Endothelial cell of umbilical vein (primary cell): ENCODE results near the gene DGCR2. TPM values are rescaled to one million over a fixed set of nuclear protein-coding genes. Genes with fewer than 3 reads are reported as not detected.
"Not testable (repeated sequence)": the region's sequence is repeated elsewhere in the genome, so short reads cannot be mapped to it uniquely, and the experiment has no call there.

Experiments
- BruUV-seq: library from RNA; stranded (reverse); fragments of 400-500 nt; replicated peaks from 2 replicates; lab custom pipeline; 2021; lab: Mats Ljungman, UMichigan
- CTCF ChIA-PET: fragments of 300-600, 350-600 bp; sonication (Branson Sonifier 250); formaldehyde crosslinking; loops from one replicate; lab custom pipeline; 2021; ENCODE audit warnings: antibody characterized with exemption, inconsistent platforms; lab: Charles Lee
- POLR2A ChIA-PET: fragments of 300-600, 350-600 bp; sonication (Branson Sonifier 250); formaldehyde crosslinking; loops from one replicate; lab custom pipeline; 2021; ENCODE audit warnings: antibody characterized with exemption, inconsistent platforms; lab: Charles Lee
- DNase-seq: peaks from one replicate; pipeline ENCODE4 v3.0.0-alpha.2; 2011; ENCODE audit warnings: low read depth, low spot score
- FAIRE-seq: peaks from 2 replicates; lab custom pipeline; 2011; peaks lifted over from hg19 to GRCh38; lab: Jason Lieb, UNC
- H2AFZ ChIP-seq: 2 replicates; pipeline ENCODE4 v1.6.0; 2012; ENCODE audit warnings: low read depth, low read length, control low read depth, inconsistent platforms
- H3K27ac ChIP-seq: 2 replicates; pipeline ENCODE4 v1.5.1; 2011; ENCODE audit warnings: low read depth, mild to moderate bottlenecking, control low read depth, low read length, moderate library complexity; ENCODE audit not compliant: insufficient read depth
- H3K27me3 ChIP-seq, 2 experiments: 2 replicates each; pipeline versions ENCODE4 v1.6.0 to v1.6.1; 2011; ENCODE audit warnings: low read length in 2 of 2, mixed read lengths in 1 of 2; ENCODE audit not compliant: control insufficient read depth in 2 of 2, insufficient read depth in 2 of 2
- H3K36me3 ChIP-seq, 2 experiments: 2 replicates in 1 of 2; 3 replicates in 1 of 2; pipeline ENCODE4 v1.5.1; 2011; ENCODE audit warnings: low read length in 2 of 2, mild to moderate bottlenecking in 1 of 2, moderate library complexity in 1 of 2; ENCODE audit not compliant: control insufficient read depth in 2 of 2, insufficient read depth in 2 of 2; ENCODE audit errors: extremely low read depth in 1 of 2
- H3K4me1 ChIP-seq: 3 replicates; pipeline ENCODE4 v1.5.1; 2011; ENCODE audit warnings: mild to moderate bottlenecking, low read length; ENCODE audit not compliant: control insufficient read depth, insufficient read depth; ENCODE audit errors: extremely low read depth
- H3K4me2 ChIP-seq: 2 replicates; pipeline ENCODE4 v1.6.1; 2011; ENCODE audit warnings: low read length, control low read depth, mixed read lengths; ENCODE audit not compliant: insufficient read depth
- H3K4me3 ChIP-seq, 3 experiments: fragments of 200-600 bp in 1 of 3; sonication (generic), shearing (Covaris generic) in 1 of 3; replicated peaks in 1 of 3; 2 replicates each; pipeline ENCODE4 v1.5.1; 2011 to 2016; ENCODE audit warnings: control low read depth in 3 of 3, low read length in 3 of 3, mild to moderate bottlenecking in 2 of 3, inconsistent platforms in 1 of 3, low read depth in 1 of 3, moderate library complexity in 1 of 3; ENCODE audit not compliant: insufficient read depth in 1 of 3
- H3K79me2 ChIP-seq: 2 replicates; pipeline ENCODE4 v1.6.0; 2012; ENCODE audit warnings: low read length, inconsistent platforms; ENCODE audit not compliant: control insufficient read depth, insufficient read depth
- H3K9ac ChIP-seq: replicated peaks from 2 replicates; pipeline ENCODE3; 2011; ENCODE audit warnings: low read length, control low read depth; ENCODE audit not compliant: insufficient read depth; ENCODE audit errors: extremely low read depth
- H3K9me1 ChIP-seq: replicated peaks from 3 replicates; pipeline ENCODE4 v1.6.0; 2011; ENCODE audit warnings: mild to moderate bottlenecking, low read length; ENCODE audit not compliant: control insufficient read depth, insufficient read depth; ENCODE audit errors: extremely low read depth
- H3K9me3 ChIP-seq: replicated peaks from 2 replicates; pipeline ENCODE4 v1.5.1; 2012; ENCODE audit warnings: low read length, inconsistent platforms; ENCODE audit not compliant: control insufficient read depth, insufficient read depth
- H4K20me1 ChIP-seq: replicated peaks from 2 replicates; pipeline ENCODE3; 2011; ENCODE audit warnings: mild to moderate bottlenecking, low read length; ENCODE audit not compliant: control insufficient read depth, insufficient read depth; ENCODE audit errors: extremely low read depth
- CTCF ChIP-seq, 2 donors: IDR thresholded peaks; 1 replicate in 1 of 2; 2 replicates in 1 of 2; pipeline ENCODE4 v1.5.1; 2011; ENCODE audit warnings: low read length in 2 of 2, mild to moderate bottlenecking in 2 of 2, moderate library complexity in 2 of 2, control low read depth in 1 of 2, inconsistent platforms in 1 of 2, low read depth in 1 of 2; ENCODE audit not compliant: insufficient read depth in 1 of 2; ENCODE audit errors: extremely low read depth in 1 of 2
- EZH2 ChIP-seq: IDR thresholded peaks from 2 replicates; pipeline ENCODE4 v1.6.1; 2012; ENCODE audit warnings: borderline replicate concordance, low read depth, mild to moderate bottlenecking, moderate library complexity, low read length, inconsistent platforms; ENCODE audit not compliant: severe bottlenecking
- FOS ChIP-seq: IDR thresholded peaks from 2 replicates; pipeline ENCODE4 v1.6.1; 2011; ENCODE audit warnings: mild to moderate bottlenecking, low read length, moderate library complexity, borderline replicate concordance; ENCODE audit not compliant: insufficient read depth
- GATA2 ChIP-seq: IDR thresholded peaks from 2 replicates; pipeline ENCODE4 v1.7.0; 2011; ENCODE audit warnings: low read depth, mild to moderate bottlenecking, moderate library complexity, mixed read lengths, low read length; ENCODE audit not compliant: insufficient read length, insufficient read depth
- JUN ChIP-seq: IDR thresholded peaks from 2 replicates; pipeline ENCODE4 v1.6.1; 2011; ENCODE audit warnings: borderline replicate concordance, low read depth; ENCODE audit not compliant: insufficient read length, insufficient read depth
- MAX ChIP-seq: IDR thresholded peaks from 2 replicates; pipeline ENCODE4 v1.6.1; 2011; ENCODE audit not compliant: insufficient read depth, insufficient read length
- MYC ChIP-seq: IDR thresholded peaks from one replicate; pipeline ENCODE4 v1.6.1; 2011; ENCODE audit warnings: mild to moderate bottlenecking, low read depth, low read length
- POLR2A ChIP-seq: IDR thresholded peaks from 2 replicates; pipeline ENCODE4 v1.6.1; 2012; ENCODE audit warnings: low read depth, mild to moderate bottlenecking, control low read depth, low read length
- POLR2AphosphoS5 ChIP-seq: IDR thresholded peaks from 2 replicates; pipeline ENCODE4 v1.6.1; 2012; ENCODE audit warnings: low read depth, mild to moderate bottlenecking, control low read depth, low read length, moderate library complexity; ENCODE audit not compliant: insufficient read depth
- dilution Hi-C: fragments of 300-500 bp; cut with MboI; formaldehyde crosslinking; loops from one replicate; pipeline ENCODE4 v1.15.0; 2019; ENCODE audit warnings: low sequenced_read_pairs; ENCODE audit not compliant: extremely low pct_ligation_motif_present
- intact Hi-C: fragments of 100-400 bp; cut with micrococcal nuclease; formaldehyde crosslinking; loops from one replicate; pipeline ENCODE4 v1.10.0; 2022
- polyA plus RNA-seq, 4 experiments: library from polyadenylated mRNA; depleted of rRNA in 3 of 4; stranded (reverse) in 3 of 4; unstranded in 1 of 4; fragments of >200 nt; gene quantifications; 2 replicates each; pipeline versions ENCODE4 v1.2.1 to v1.2.3, GENCODE V29; 2011 to 2012; ENCODE audit warnings: missing spikeins in 1 of 4
- total RNA-seq: library from RNA; stranded (reverse); gene quantifications from 2 replicates; pipeline ENCODE4 v1.2.3, GENCODE V29; 2021

The DGCR2 gene
- total and polyA plus RNA-seq, 2 donors (not counting 3 experiments of a cell fraction or from before 2014, with no cell fraction given) = 44.8 to 51.2 TPM

DNA sequence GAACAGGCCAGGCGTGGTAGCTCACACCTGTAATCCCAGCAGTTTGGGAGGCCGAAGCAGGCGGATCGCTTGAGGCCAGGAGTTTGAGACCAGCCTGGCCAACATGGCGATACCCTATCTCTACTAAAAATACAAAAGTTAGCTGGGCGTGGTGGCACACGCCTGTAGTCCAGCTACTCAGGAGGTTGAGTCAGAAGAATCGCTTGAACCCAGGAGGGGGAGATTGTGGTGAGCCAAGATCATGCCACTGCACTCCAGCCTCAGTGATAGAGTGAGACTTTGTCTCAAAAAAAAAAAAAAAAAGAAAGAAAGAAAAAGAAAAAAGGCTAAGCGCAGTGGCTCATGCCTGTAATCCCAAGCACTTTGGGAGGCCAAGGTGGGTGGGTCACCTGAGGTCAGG, 110.6 kb downstream of the DGCR2 start:
- H3K79me2 ChIP-seq, H3K9ac ChIP-seq, H3K4me1 ChIP-seq, H3K4me2 ChIP-seq, H3K27ac ChIP-seq, FAIRE-seq, intact Hi-C loops, H4K20me1 ChIP-seq, H3K9me1 ChIP-seq, dilution Hi-C loops, BruUV-seq, H3K36me3 ChIP-seq, CTCF ChIA-PET, H3K27me3 ChIP-seq, DNase-seq, H2AFZ ChIP-seq, H3K9me3 ChIP-seq, H3K4me3 ChIP-seq: not testable (repeated sequence)
- POLR2A ChIA-PET = interaction anchor here (0.7 kb wide), 1 partner anchor 105 kb away, joined by 3 read pairs; the partner anchor contains the start of gene DGCR6

DNA sequence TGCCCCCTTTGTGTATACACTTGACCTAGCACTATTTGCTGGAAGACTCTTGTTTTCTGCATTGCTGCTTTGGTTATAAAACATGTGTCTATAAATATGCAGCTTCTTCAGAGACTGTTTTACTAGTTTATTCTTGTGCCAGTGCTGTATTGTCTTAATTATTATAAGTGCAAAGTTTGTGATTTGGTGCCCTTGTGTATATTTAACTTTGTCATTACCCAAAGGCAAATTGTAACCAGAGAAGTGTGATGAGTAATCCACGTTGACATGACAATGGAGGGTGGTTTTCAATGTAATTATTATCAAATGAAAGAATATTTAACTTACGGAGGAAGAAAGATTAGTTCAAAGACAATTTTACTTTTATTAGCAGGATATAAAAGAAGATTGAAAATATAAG, 111.1 kb downstream of the DGCR2 start:
- dilution Hi-C loops = no loop called here
- no peaks in the 10 kb centered on the region for H3K9me3 ChIP-seq
- H3K4me1 ChIP-seq = no peaks in the 10 kb centered on the region
- H3K79me2 ChIP-seq = no peaks in the 10 kb centered on the region
- FAIRE-seq (no peak), DNase-seq (no peak)
- H3K4me3 ChIP-seq = no peak overlapping the region
- H3K9ac ChIP-seq = no peak overlapping the region
- no peaks in the 10 kb centered on the region for H3K36me3 ChIP-seq
- H3K27ac ChIP-seq = no peak overlapping the region
- TF ChIP-seq MYC = no peak
- no peak for TF ChIP-seq FOS
- no peak for TF ChIP-seq EZH2
- no peak for TF ChIP-seq CTCF (IDR thresholded peaks at IDR 0.05; ENCODE audit: extremely low read depth in 1 of 2, insufficient read depth in 1 of 2, low read depth in 1 of 2, low read length in 2 of 2)
- TF ChIP-seq POLR2AphosphoS5 = no peak
- no peak for TF ChIP-seq GATA2
- TF ChIP-seq JUN = no peak
- TF ChIP-seq MAX = no peak
- TF ChIP-seq POLR2A = no peak
- no peak overlapping the region for H2AFZ ChIP-seq
- BruUV-seq = no TSS peak
- no peak overlapping the region for H3K4me2 ChIP-seq
- H3K27me3 ChIP-seq = peaks cover 0 to 2% of the 10 kb centered on the region in 2 experiments
- no peaks in the 10 kb centered on the region for H4K20me1 ChIP-seq
- no peaks in the 10 kb centered on the region for H3K9me1 ChIP-seq
- intact Hi-C loops = no loop called here
- CTCF ChIA-PET = no interaction called here
- POLR2A ChIA-PET = interaction anchor here (0.7 kb wide), 1 partner anchor 105 kb away, joined by 3 read pairs; the partner anchor contains the start of gene DGCR6
